GM12878 (cell line): ENCODE results near the gene L3MBTL1.

Experiments used
- EP300 ChIP-seq, 2 experiments: fragments of 150-350 bp in 1 of 2; IDR thresholded peaks; 2 replicates each; pipeline ENCODE4 v1.6.1; 2011 to 2012; ENCODE audit warnings: low read depth in 2 of 2, low read length in 2 of 2, borderline replicate concordance in 1 of 2, improper control_type of control experiment in 1 of 2, inconsistent platforms in 1 of 2; ENCODE audit not compliant: control insufficient read depth in 1 of 2
- EZH2 ChIP-seq: IDR thresholded peaks from 2 replicates; pipeline ENCODE4 v1.6.1; 2012; ENCODE audit warnings: low read depth, mild to moderate bottlenecking, control low read depth, inconsistent platforms, low read length, borderline replicate concordance; ENCODE audit not compliant: control insufficient read depth
- GABPA ChIP-seq: IDR thresholded peaks from 2 replicates; pipeline ENCODE4 v1.6.1; 2014; ENCODE audit warnings: antibody characterized with exemption, low read depth, mild to moderate bottlenecking, inconsistent platforms
- MAX ChIP-seq: IDR thresholded peaks from 2 replicates; pipeline ENCODE4 v1.6.1; 2012; ENCODE audit warnings: low read depth, low read length, improper control_type of control experiment
- MYC ChIP-seq: IDR thresholded peaks from 2 replicates; pipeline ENCODE4 v1.6.1; 2011; ENCODE audit warnings: mild to moderate bottlenecking, low read length, moderate library complexity, inconsistent platforms; ENCODE audit not compliant: insufficient read depth, insufficient replicate concordance, insufficient read length, severe bottlenecking
- NFYB ChIP-seq: IDR thresholded peaks from 2 replicates; pipeline ENCODE4 v1.6.1; 2011; ENCODE audit warnings: low read depth, mild to moderate bottlenecking, low read length, improper control_type of control experiment, moderate library complexity; ENCODE audit not compliant: insufficient read depth
- NR2C2 ChIP-seq: IDR thresholded peaks from 2 replicates; pipeline ENCODE4 v1.6.1; 2011; ENCODE audit warnings: borderline replicate concordance, low read depth; ENCODE audit not compliant: control insufficient read depth, insufficient read length
- RAD21 ChIP-seq: IDR thresholded peaks from 2 replicates; pipeline ENCODE4 v1.6.1; 2011; ENCODE audit warnings: mild to moderate bottlenecking, low read depth, low read length, moderate library complexity; ENCODE audit not compliant: insufficient read depth
- SIN3A ChIP-seq: IDR thresholded peaks from 2 replicates; pipeline ENCODE4 v1.6.1; 2012; ENCODE audit warnings: low read depth, low read length, improper control_type of control experiment
- SMARCA5 ChIP-seq: fragments of 450-650 bp; IDR thresholded peaks from 2 replicates; pipeline ENCODE4 v1.6.1; 2017; ENCODE audit warnings: mild to moderate bottlenecking
- STAT1 ChIP-seq: fragments of 450-650 bp; conservative IDR thresholded peaks from 2 replicates; pipeline ENCODE4 v1.6.1; 2014; ENCODE audit warnings: antibody characterized with exemption, mild to moderate bottlenecking
- USF1 ChIP-seq: IDR thresholded peaks from 2 replicates; pipeline ENCODE4 v1.6.1; 2011; ENCODE audit warnings: borderline replicate concordance, low read depth, mild to moderate bottlenecking, moderate library complexity, mixed read lengths, low read length; ENCODE audit not compliant: insufficient read depth; ENCODE audit errors: extremely low read length

GRCh38 chr20:43586641-43587040 lies 79.1 kb downstream of the L3MBTL1 start:
- TF ChIP-seq NR2C2 (no peak), EZH2 (no peak), MAX (no peak), STAT1 (no peak), SIN3A (no peak), USF1 (no peak), EP300 (IDR thresholded peaks at IDR 0.05; ENCODE audit: borderline replicate concordance in 1 of 2, control insufficient read depth in 1 of 2, low read depth in 2 of 2, low read length in 2 of 2) (no peak), RAD21 (no peak), SMARCA5 (no peak), GABPA (no peak), NFYB (no peak), MYC (no peak)
